ENCODE data around the gene DET1. TPM values are rescaled to one million over a fixed set of nuclear protein-coding genes. Genes with fewer than 3 reads are reported as not detected.

DET1 gene
- total RNA-seq: 6.6 and 8.1 TPM in 2 replicates

GRCh38 chr15:88546248-88547129, at the start of gene DET1:
Gene DET1, minus strand, starts transcription at chr15:88546681. Its CDS starts 14,976 bp downstream, at chr15:88531705.

GRCh38 chr15:88467073-88467934, 79.2 kb downstream of the DET1 start, which contains the start of the genes MRPL46 and MRPS11:
Gene MRPL46, minus strand, starts transcription at chr15:88467388. Its CDS starts 11 bp downstream, at chr15:88467377.
Gene MRPS11, plus strand, starts transcription at chr15:88467708. Its CDS starts 10 bp downstream, at chr15:88467718.

Other genes with a start within 250 kb of the DET1 start
- 11.6 and 19.3 TPM in 2 replicates for gene MRPL46, start 79.3 kb downstream of the DET1 start, total RNA-seq
- 23.3 and 40.4 TPM in 2 replicates for gene MRPS11, start 79.0 kb downstream of the DET1 start, total RNA-seq
- gene AEN, start 74.7 kb upstream of the DET1 start, total RNA-seq: 42.6 and 76.3 TPM in 2 replicates
- gene ISG20, start 92.3 kb upstream of the DET1 start, total RNA-seq: 2.5 and 4.8 TPM in 2 replicates

Measured in smooth muscle cell of trachea (primary cell).